Natural killer cell (primary cell): ENCODE measurements around the gene HSPA12A. TPM values are rescaled to one million over a fixed set of nuclear protein-coding genes. Genes with fewer than 3 reads are reported as not detected.

ENCODE experiments used
- ATAC-seq, 3 donors: fragments of 150-1000 bp in 2 of 3; fragments of 200-7000 bp in 1 of 3; cut with Tn5 transposase; 1 replicate in 1 of 3; 2 replicates in 2 of 3; pipeline ENCODE4 v1.10.0; 2021; ENCODE audit warnings: mild to moderate bottlenecking in 2 of 3, moderate library complexity in 2 of 3
- DNase-seq, 2 donors: peaks; one replicate each; pipeline versions ENCODE4 v3.0.0 to v3.0.0-alpha.2; 2013 to 2021; ENCODE audit warnings: mixed read lengths in 1 of 2
- H3K27ac ChIP-seq: one replicate; pipeline ENCODE4 v1.5.1; 2013; ENCODE audit warnings: mild to moderate bottlenecking, low read length
- H3K27me3 ChIP-seq: one replicate; pipeline ENCODE4 v1.6.1; 2013; ENCODE audit warnings: low read length; ENCODE audit not compliant: control insufficient read depth, insufficient read depth
- H3K36me3 ChIP-seq: one replicate; pipeline ENCODE4 v1.6.1; 2013; ENCODE audit warnings: low read length; ENCODE audit not compliant: control insufficient read depth, insufficient read depth
- H3K4me1 ChIP-seq: one replicate; pipeline ENCODE4 v1.6.1; 2013; ENCODE audit warnings: low read length; ENCODE audit not compliant: control insufficient read depth, insufficient read depth
- H3K4me3 ChIP-seq: one replicate; pipeline ENCODE4 v1.5.1; 2013; ENCODE audit warnings: low read length
- H3K9me3 ChIP-seq: one replicate; pipeline ENCODE4 v1.6.1; 2013; ENCODE audit warnings: low read length; ENCODE audit not compliant: control insufficient read depth, insufficient read depth
- H3K27ac Mint-ChIP-seq, 2 donors: one replicate each; pipeline ENCODE4 v1.8.0; 2022; ENCODE audit warnings: mild to moderate bottlenecking in 2 of 2, mixed read lengths in 2 of 2, moderate library complexity in 1 of 2
- H3K27me3 Mint-ChIP-seq, 2 donors: one replicate each; pipeline ENCODE4 v1.8.0; 2022; ENCODE audit warnings: low read depth in 2 of 2, mixed read lengths in 2 of 2
- H3K36me3 Mint-ChIP-seq: one replicate; pipeline ENCODE4 v1.8.0; 2022; ENCODE audit warnings: mixed read lengths
- H3K4me1 Mint-ChIP-seq, 2 donors: one replicate each; pipeline ENCODE4 v1.8.0; 2022; ENCODE audit warnings: mixed read lengths in 2 of 2
- H3K4me3 Mint-ChIP-seq: one replicate; pipeline ENCODE4 v1.8.0; 2022; ENCODE audit warnings: mild to moderate bottlenecking, moderate library complexity, mixed read lengths
- H3K9me3 Mint-ChIP-seq, 2 donors: one replicate each; pipeline ENCODE4 v1.8.0; 2022; ENCODE audit warnings: mixed read lengths in 2 of 2
- CTCF ChIP-seq: fragments of 200-600 bp; IDR thresholded peaks from one replicate; pipeline ENCODE4 v1.8.0; 2022; ENCODE audit warnings: antibody characterized with exemption
- WGBS: methylation state at CpG from one replicate; pipeline ENCODE4 v1.1.7; 2013; ENCODE audit warnings: missing lambda C conversion rate; ENCODE audit not compliant: insufficient coverage; 5-methylcytosine and 5-hydroxymethylcytosine counted together
- intact Hi-C: fragments of 100-400 bp; cut with micrococcal nuclease; formaldehyde crosslinking; loops from one replicate; pipeline ENCODE4 v1.14.2; 2022
- total RNA-seq, 4 donors: library from RNA; stranded (reverse); fragments of 120-200 nt in 1 of 4; gene quantifications; one replicate each; pipeline versions ENCODE4 v1.2.3 to v1.2.4, GENCODE V29; 2013 to 2022

The HSPA12A gene
- total RNA-seq, 3 donors from 2014 or later (not counting 1 experiment from before 2014, with no cell fraction given), result 0.43 TPM; not detected in 2

- Histone ChIP-seq H3K27me3 (no peaks in the 10 kb centered on the region), H3K4me3 (no peak overlapping the region), H3K4me1 (no peaks in the 10 kb centered on the region), H3K9me3 (no peaks in the 10 kb centered on the region), H3K27ac (no peak overlapping the region), H3K36me3 (no peaks in the 10 kb centered on the region)
- H3K4me3 Mint-ChIP-seq, result no peak overlapping the region
- intact Hi-C loops, result no loop called here
- ATAC-seq (no peak), DNase-seq (no peak)
- peaks cover 9 to 31% of the 10 kb centered on the region in 2 donors for H3K27me3 Mint-ChIP-seq
- peaks cover 0 to 4% of the 10 kb centered on the region in 2 donors for H3K4me1 Mint-ChIP-seq
- H3K36me3 Mint-ChIP-seq, result no peaks in the 10 kb centered on the region
- no peak overlapping the region for H3K27ac Mint-ChIP-seq
- H3K9me3 Mint-ChIP-seq, result no peaks in the 10 kb centered on the region
- TF ChIP-seq CTCF, result no peak
- whole genome bisulfite sequencing, result 79% methylated on average over 14 of the region's 14 CpGs
Measured at GRCh38 chr10:116730464-116731260, 11.7 kb downstream of the HSPA12A start.

- no peaks in the 10 kb centered on the region for H3K36me3 Mint-ChIP-seq
- intact Hi-C loops, result no loop called here
- no peaks in the 10 kb centered on the region for H3K9me3 Mint-ChIP-seq
- no peak overlapping the region for H3K27ac Mint-ChIP-seq
- Histone ChIP-seq H3K4me3 (no peak overlapping the region), H3K27ac (no peak overlapping the region), H3K27me3 (peaks cover 4% of the 10 kb centered on the region), H3K36me3 (no peaks in the 10 kb centered on the region), H3K9me3 (no peaks in the 10 kb centered on the region), H3K4me1 (peaks cover 10% of the 10 kb centered on the region)
- peaks cover 0 to 4% of the 10 kb centered on the region in 2 donors for H3K4me1 Mint-ChIP-seq
- no peak overlapping the region for H3K4me3 Mint-ChIP-seq
- DNase-seq, result no peak
- no peak for ATAC-seq
- peaks cover 9 to 27% of the 10 kb centered on the region in 2 donors for H3K27me3 Mint-ChIP-seq
- 87% methylated on average over 7 of the region's 7 CpGs for whole genome bisulfite sequencing
- TF ChIP-seq CTCF, result no peak
Measured at GRCh38 chr10:116729243-116729642, 13.1 kb downstream of the HSPA12A start.

GRCh38 chr10:116728526-116729096, 13.8 kb downstream of the HSPA12A start:
- 81% methylated on average over 5 of the region's 5 CpGs for WGBS
- H3K4me3 ChIP-seq, result no peak overlapping the region
- H3K36me3 Mint-ChIP-seq, result no peaks in the 10 kb centered on the region
- no peaks in the 10 kb centered on the region for H3K36me3 ChIP-seq
- H3K27ac ChIP-seq, result no peak overlapping the region
- peaks cover 4% of the 10 kb centered on the region for H3K27me3 ChIP-seq
- H3K27ac Mint-ChIP-seq, result no peak overlapping the region
- no peak for TF ChIP-seq CTCF
- H3K9me3 ChIP-seq, result no peaks in the 10 kb centered on the region
- no peaks in the 10 kb centered on the region for H3K9me3 Mint-ChIP-seq
- H3K4me1 ChIP-seq, result peaks cover 15% of the 10 kb centered on the region
- H3K27me3 Mint-ChIP-seq, result peaks cover 9 to 27% of the 10 kb centered on the region in 2 donors
- DNase-seq (no peak), ATAC-seq (no peak)
- no peak overlapping the region for H3K4me3 Mint-ChIP-seq
- peaks cover 0 to 4% of the 10 kb centered on the region in 2 donors for H3K4me1 Mint-ChIP-seq
- intact Hi-C loops, result no loop called here
